Glutamatergic neuron (in vitro differentiated cells): ENCODE results near the gene SNHG17. TPM values are rescaled to one million over a fixed set of nuclear protein-coding genes. Genes with fewer than 3 reads are reported as not detected.
A peak's percentile ranks its signal among the peaks of the same experiment; 100 is the strongest.

Source experiments
- DNase-seq: peaks from one replicate; pipeline ENCODE4 v3.0.0; 2022
- H3K27ac Mint-ChIP-seq: one replicate; pipeline ENCODE4 v1.8.0; 2020; ENCODE audit warnings: mild to moderate bottlenecking, mixed read lengths, inconsistent platforms; ENCODE audit not compliant: unreplicated experiment
- H3K27me3 Mint-ChIP-seq: one replicate; pipeline ENCODE4 v1.8.0; 2020; ENCODE audit warnings: mild to moderate bottlenecking, moderate library complexity, mixed read lengths, inconsistent platforms; ENCODE audit not compliant: unreplicated experiment
- H3K36me3 Mint-ChIP-seq: one replicate; pipeline ENCODE4 v1.8.0; 2020; ENCODE audit warnings: mild to moderate bottlenecking, mixed read lengths, inconsistent platforms; ENCODE audit not compliant: unreplicated experiment
- H3K4me1 Mint-ChIP-seq: one replicate; pipeline ENCODE4 v1.8.0; 2020; ENCODE audit warnings: mild to moderate bottlenecking, low read depth, mixed read lengths, inconsistent platforms; ENCODE audit not compliant: unreplicated experiment
- H3K4me3 Mint-ChIP-seq: one replicate; pipeline ENCODE4 v1.8.0; 2020; ENCODE audit warnings: mild to moderate bottlenecking, mixed read lengths, inconsistent platforms; ENCODE audit not compliant: unreplicated experiment
- H3K9me3 Mint-ChIP-seq: one replicate; pipeline ENCODE4 v1.8.0; 2020; ENCODE audit warnings: mild to moderate bottlenecking, moderate library complexity, mixed read lengths, inconsistent platforms; ENCODE audit not compliant: unreplicated experiment
- CTCF ChIP-seq: fragments of 200-600 bp; sonication (generic); IDR thresholded peaks from one replicate; pipeline ENCODE4 v1.5.0; 2021; ENCODE audit not compliant: partially characterized antibody, unreplicated experiment
- total RNA-seq: library from RNA; stranded (reverse); fragmentation: NEBNext Ultra II Directional; extraction: Animal tissue kit (Norgen Biotek cat#: 25700); gene quantifications from one replicate; pipeline ENCODE4 v1.2.1, GENCODE V29; 2021; ENCODE audit not compliant: unreplicated experiment

Gene SNHG17
- total RNA-seq, 1 donor from 2014 or later: 33.0 TPM

- Mint-ChIP-seq H3K27ac (peak overlapping the region; percentile 52), H3K9me3 (no peaks in the 10 kb centered on the region), H3K27me3 (peaks cover 10% of the 10 kb centered on the region), H3K4me3 (no peak overlapping the region), H3K4me1 (no peaks in the 10 kb centered on the region), H3K36me3 (peaks cover 13% of the 10 kb centered on the region)
- DNase-seq: no peak
- no peak for TF ChIP-seq CTCF
Measured at GRCh38 chr20:38452880-38453624, 17.9 kb upstream of the SNHG17 start.

GRCh38 chr20:38450412-38450975 lies 15.4 kb upstream of the SNHG17 start:
- no peak for DNase-seq
- TF ChIP-seq CTCF: no peak
- peaks cover 5% of the 10 kb centered on the region for H3K4me1 Mint-ChIP-seq
- H3K27me3 Mint-ChIP-seq: peaks cover 6% of the 10 kb centered on the region
- H3K9me3 Mint-ChIP-seq: peaks cover 2% of the 10 kb centered on the region
- peaks cover 13% of the 10 kb centered on the region for H3K36me3 Mint-ChIP-seq
- H3K27ac Mint-ChIP-seq: no peak overlapping the region
- H3K4me3 Mint-ChIP-seq: no peak overlapping the region

GRCh38 chr20:38449046-38449445 lies 13.9 kb upstream of the SNHG17 start:
- no peak for DNase-seq
- H3K9me3 Mint-ChIP-seq: peaks cover 2% of the 10 kb centered on the region
- H3K4me3 Mint-ChIP-seq: no peak overlapping the region
- peaks cover 13% of the 10 kb centered on the region for H3K36me3 Mint-ChIP-seq
- TF ChIP-seq CTCF: no peak
- no peak overlapping the region for H3K27ac Mint-ChIP-seq
- peaks cover 6% of the 10 kb centered on the region for H3K27me3 Mint-ChIP-seq
- H3K4me1 Mint-ChIP-seq: peaks cover 5% of the 10 kb centered on the region

- DNase-seq: no peak
- Mint-ChIP-seq H3K4me1 (peaks cover 5% of the 10 kb centered on the region), H3K4me3 (peak overlapping the region; percentile 78), H3K27me3 (peaks cover 4% of the 10 kb centered on the region), H3K9me3 (peaks cover 2% of the 10 kb centered on the region), H3K36me3 (peaks cover 11% of the 10 kb centered on the region), H3K27ac (peak overlapping the region; percentile 46)
- TF ChIP-seq CTCF: no peak
Measured at GRCh38 chr20:38447931-38448675, 13.0 kb upstream of the SNHG17 start.
